Uterus (tissue), 2 donors: Measurements from ENCODE around the gene ENOSF1.

Source experiments
- CTCF ChIP-seq, 4 experiments: fragments of 200-600 bp in 2 of 4; fragments of 450-650 bp in 2 of 4; sonication (generic) in 2 of 4; IDR thresholded peaks; one replicate each; pipeline ENCODE4 v1.5.1; 2016 to 2019; ENCODE audit warnings: antibody characterized with exemption in 4 of 4, mild to moderate bottlenecking in 2 of 4, moderate library complexity in 1 of 4
- POLR2A ChIP-seq, 2 donors: fragments of 450-650 bp; IDR thresholded peaks; one replicate each; pipeline ENCODE4 v1.6.1; 2016; ENCODE audit warnings: antibody characterized with exemption in 2 of 2, mild to moderate bottlenecking in 1 of 2, moderate library complexity in 1 of 2

- no peak for TF ChIP-seq POLR2A (IDR thresholded peaks at IDR 0.05)
- TF ChIP-seq CTCF (IDR thresholded peaks at IDR 0.05) = no peak
These were observed 32.0 kb downstream of the ENOSF1 start for GRCh38 chr18:680392-680791.
